HepG2 (cell line): ENCODE measurements around the gene ABHD1. TPM values are rescaled to one million over a fixed set of nuclear protein-coding genes. Genes with fewer than 3 reads are reported as not detected.

Source experiments
- AFF4 ChIP-seq: sonication (generic); formaldehyde crosslinking; IDR thresholded peaks from 2 replicates; pipeline ENCODE4 v1.4.0; 2020; ENCODE audit warnings: missing genetic modification reagents
- ARNT2 ChIP-seq: sonication (generic); formaldehyde crosslinking; IDR thresholded peaks from 2 replicates; pipeline ENCODE4 v1.8.0; 2022; ENCODE audit warnings: mild to moderate bottlenecking, low read depth, missing genetic modification reagents, moderate library complexity
- ARNTL ChIP-seq: sonication (generic); formaldehyde crosslinking; IDR thresholded peaks from 2 replicates; pipeline ENCODE4 v1.4.0; 2020; ENCODE audit warnings: mild to moderate bottlenecking, missing genetic modification reagents
- BCL3 ChIP-seq: sonication (generic); formaldehyde crosslinking; IDR thresholded peaks from 2 replicates; pipeline ENCODE4 v1.5.1; 2020; ENCODE audit warnings: mild to moderate bottlenecking, missing genetic modification reagents, moderate library complexity
- BORCS8-MEF2B ChIP-seq: sonication (generic); formaldehyde crosslinking; IDR thresholded peaks from 2 replicates; pipeline ENCODE4 v1.8.0; 2022; ENCODE audit warnings: mild to moderate bottlenecking, missing genetic modification reagents
- HOXA7 ChIP-seq: sonication (generic); formaldehyde crosslinking; IDR thresholded peaks from 2 replicates; pipeline ENCODE4 v1.8.1; 2022; ENCODE audit warnings: mild to moderate bottlenecking, missing genetic modification reagents, moderate library complexity
- ISX ChIP-seq: sonication (generic); formaldehyde crosslinking; conservative IDR thresholded peaks from 2 replicates; pipeline ENCODE4 v1.5.0; 2020; ENCODE audit warnings: missing genetic modification reagents
- JARID2 ChIP-seq: sonication (generic); formaldehyde crosslinking; IDR thresholded peaks from 2 replicates; pipeline ENCODE4 v1.8.1; 2023; ENCODE audit warnings: missing genetic modification reagents, inconsistent platforms; ENCODE audit not compliant: insufficient replicate concordance
- KDM1A ChIP-seq: IDR thresholded peaks from 2 replicates; pipeline ENCODE4 v1.6.1; 2016; ENCODE audit warnings: missing compliant biosample characterization
- MXI1 ChIP-seq: IDR thresholded peaks from 3 replicates; pipeline ENCODE4 v1.6.1; 2012; ENCODE audit warnings: low read depth, low read length, inconsistent platforms, borderline replicate concordance
- NFE2 ChIP-seq: sonication (generic); formaldehyde crosslinking; IDR thresholded peaks from 2 replicates; pipeline ENCODE4 v1.4.0; 2020; ENCODE audit warnings: missing genetic modification reagents
- NFKBIZ ChIP-seq: IDR thresholded peaks from 2 replicates; pipeline ENCODE4 v1.6.1; 2018; ENCODE audit warnings: missing genetic modification reagents, missing compliant biosample characterization
- POLR2AphosphoS5 ChIP-seq: IDR thresholded peaks from 2 replicates; pipeline ENCODE4 v1.6.1; 2012; ENCODE audit warnings: low read depth, low read length
- RARA ChIP-seq: IDR thresholded peaks from 2 replicates; pipeline ENCODE4 v1.6.1; 2016; ENCODE audit warnings: missing genetic modification reagents, missing compliant biosample characterization
- RFX1 ChIP-seq: fragments of 450-650 bp; IDR thresholded peaks from 2 replicates; pipeline ENCODE4 v1.6.1; 2017
- ZBTB26 ChIP-seq: IDR thresholded peaks from 2 replicates; pipeline ENCODE4 v1.6.1; 2016; ENCODE audit warnings: missing compliant biosample characterization, missing genetic modification reagents, borderline replicate concordance
- ZC3H4 ChIP-seq: sonication (generic); formaldehyde crosslinking; IDR thresholded peaks from 2 replicates; pipeline ENCODE4 v1.4.0; 2020; ENCODE audit warnings: missing genetic modification reagents, borderline replicate concordance
- ZNF136 ChIP-seq: sonication (generic); formaldehyde crosslinking; IDR thresholded peaks from 2 replicates; pipeline ENCODE4 v1.8.1; 2022; ENCODE audit warnings: low read depth, mild to moderate bottlenecking, moderate library complexity, missing genetic modification reagents
- ZNF256 ChIP-seq: sonication (generic); formaldehyde crosslinking; conservative IDR thresholded peaks from 2 replicates; pipeline ENCODE4 v1.4.0; 2020; ENCODE audit warnings: missing genetic modification reagents
- ZNF513 ChIP-seq: sonication (generic); formaldehyde crosslinking; conservative IDR thresholded peaks from 2 replicates; pipeline ENCODE4 v1.5.0; 2020; ENCODE audit warnings: missing genetic modification reagents
- ZNF557 ChIP-seq: sonication (generic); formaldehyde crosslinking; IDR thresholded peaks from 2 replicates; pipeline ENCODE4 v1.4.0; 2020; ENCODE audit warnings: missing genetic modification reagents
- ZNF563 ChIP-seq: sonication (generic); formaldehyde crosslinking; IDR thresholded peaks from 2 replicates; pipeline ENCODE4 v1.8.0; 2022; ENCODE audit warnings: mild to moderate bottlenecking, moderate library complexity, missing genetic modification reagents
- ZNF850 ChIP-seq: sonication (generic); formaldehyde crosslinking; conservative IDR thresholded peaks from 2 replicates; pipeline ENCODE4 v1.9.0; 2021; ENCODE audit warnings: mild to moderate bottlenecking, missing genetic modification reagents
- ZSCAN9 ChIP-seq: IDR thresholded peaks from 2 replicates; pipeline ENCODE4 v1.6.1; 2016; ENCODE audit warnings: borderline replicate concordance
- polyA plus RNA-seq, 8 experiments: library from polyadenylated mRNA; depleted of rRNA in 3 of 8; stranded (reverse) in 7 of 8; unstranded in 1 of 8; fragments of >200 nt; fragmentation: Illumina TruSeq in 4 of 8; extraction: Trizol in 4 of 8; gene quantifications; 2 replicates each; pipeline versions ENCODE4 v1.2.1 to v1.2.3, GENCODE V29; 2011 to 2016; ENCODE audit warnings: low read depth in 4 of 8, missing spikeins in 1 of 8, mixed read lengths in 1 of 8; ENCODE audit not compliant: insufficient read depth in 1 of 8
- total RNA-seq, 5 experiments: library from RNA; depleted of rRNA; stranded (reverse); fragments of >200 nt; fragmentation: Illumina TruSeq; extraction: Trizol; gene quantifications; 2 replicates each; pipeline ENCODE4 v1.2.3, GENCODE V29; 2016; ENCODE audit warnings: low read depth in 1 of 5

Gene ABHD1
- total and polyA plus RNA-seq, 2 of the 13 experiments (the other 11 are each of a cell fraction or from before 2014, with no cell fraction given) = 0.04 to 0.81 TPM

GRCh38 chr2:27092696-27093429 is 30.8 kb upstream of the ABHD1 start (continued):
- TF ChIP-seq RARA (CRISPR knock-in tag) (peak; percentile 86), HOXA7 (CRISPR knock-in tag) (no peak), AFF4 (CRISPR knock-in tag) (no peak), NFE2 (CRISPR knock-in tag) (no peak), ZNF850 (CRISPR knock-in tag) (no peak), ZBTB26 (CRISPR knock-in tag) (peak; percentile 68; the same call in 1 of the 2 replicates), JARID2 (CRISPR knock-in tag) (peak; percentile 32), MXI1 (peak; percentile 86; the same call in 1 of the 3 replicates), ZSCAN9 (CRISPR knock-in tag) (peak; percentile 72; the same call in 1 of the 2 replicates), RFX1 (no peak), BCL3 (no peak; the same call in 1 of the 2 replicates), ZNF136 (CRISPR knock-in tag) (peak; percentile 53; the same call in 1 of the 2 replicates), ARNT2 (CRISPR knock-in tag) (0 out of 2 replicates have a peak, but pooled peaks have one; percentile 16), KDM1A (CRISPR knock-in tag) (no peak), POLR2AphosphoS5 (peak; percentile 61; the same call in 1 of the 2 replicates), ZNF256 (CRISPR knock-in tag) (no peak), ZNF513 (CRISPR knock-in tag) (no peak), NFKBIZ (no peak), ISX (CRISPR knock-in tag) (no peak), BORCS8-MEF2B (CRISPR knock-in tag) (peak; percentile 93), ZNF557 (peak; percentile 75; the same call in 1 of the 2 replicates), ARNTL (CRISPR knock-in tag) (peak; percentile 77; the same call in 1 of the 2 replicates), ZC3H4 (CRISPR knock-in tag) (no peak), ZNF563 (CRISPR knock-in tag) (peak; percentile 60; the same call in 1 of the 2 replicates)
